ENCODE results near the gene GAREM1. TPM values are rescaled to one million over a fixed set of nuclear protein-coding genes. Genes with fewer than 3 reads are reported as not detected.

The GAREM1 gene
- total RNA-seq, 1 donor from 2014 or later, result 5.2 TPM

DNA sequence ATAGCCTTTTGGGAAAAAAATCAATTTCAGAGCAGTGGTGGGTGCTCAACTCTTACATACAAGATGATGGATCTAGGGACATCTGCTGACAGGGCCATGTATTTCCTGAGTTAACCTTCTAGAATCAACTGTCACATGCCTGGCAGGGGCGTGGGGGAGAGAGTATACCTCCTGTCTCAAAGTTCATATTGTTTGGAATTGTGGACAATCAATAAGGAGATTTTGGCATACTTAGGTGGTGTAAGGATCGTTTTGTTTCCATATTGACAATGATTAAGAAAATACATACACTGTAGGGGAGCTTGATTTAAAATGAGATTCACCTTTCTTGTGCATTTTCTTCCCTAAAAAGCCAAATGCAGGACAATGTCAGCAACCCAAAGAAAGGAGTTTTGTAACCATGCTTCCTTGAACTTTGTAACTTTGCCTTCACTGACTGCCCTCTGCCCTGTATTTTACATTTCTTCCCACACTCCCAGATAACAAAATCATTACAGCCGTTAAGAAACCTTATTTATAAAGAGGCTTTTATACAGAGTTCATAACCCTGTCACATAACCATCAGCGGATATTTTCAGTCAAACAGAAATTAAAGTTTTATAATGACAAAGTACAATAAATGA, 192.4 kb downstream of the GAREM1 start:
- Histone ChIP-seq H3K4me3 (ENCODE audit: low read length in 3 of 3) (no peak overlapping the region), H3K27me3 (ENCODE audit: control insufficient read depth in 3 of 3, insufficient read depth in 3 of 3, low read length in 3 of 3) (no peaks in the 10 kb centered on the region), H3K4me1 (ENCODE audit: control insufficient read depth in 3 of 3, insufficient read depth in 3 of 3, low read length in 3 of 3) (peaks cover 0 to 7% (median 6%) of the 10 kb centered on the region in 3 donors), H3K9ac (ENCODE audit: low read depth in 1 of 3, low read length in 3 of 3) (no peak overlapping the region), H3K36me3 (ENCODE audit: control insufficient read depth in 3 of 3, insufficient read depth in 3 of 3, low read length in 3 of 3) (no peaks in the 10 kb centered on the region), H3K27ac (ENCODE audit: low read depth, low read length) (no peak overlapping the region), H3K9me3 (ENCODE audit: control insufficient read depth in 3 of 3, low read length in 3 of 3) (no peaks in the 10 kb centered on the region)

DNA sequence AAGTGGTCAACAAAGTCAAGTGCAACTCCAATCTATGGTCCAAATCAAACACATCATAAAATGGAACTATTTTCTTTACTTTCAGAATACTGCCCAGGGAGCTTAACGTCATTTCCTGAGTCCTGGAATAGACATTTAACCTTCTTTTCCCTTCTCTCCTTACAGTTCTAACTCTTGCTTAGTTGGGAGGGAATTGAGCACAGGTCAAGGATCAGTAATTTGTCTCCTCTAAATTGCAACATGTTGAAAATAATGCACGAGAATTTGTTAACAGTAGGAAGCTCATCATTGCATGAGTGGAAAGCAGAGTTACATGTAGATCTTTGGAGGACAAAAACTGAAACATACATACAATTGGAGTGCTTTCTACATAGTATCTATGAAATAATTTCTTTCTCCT, 193.1 kb downstream of the GAREM1 start:
- H3K9me3 ChIP-seq (ENCODE audit: control insufficient read depth in 3 of 3, low read length in 3 of 3), result no peaks in the 10 kb centered on the region
- no peaks in the 10 kb centered on the region for H3K27me3 ChIP-seq (ENCODE audit: control insufficient read depth in 3 of 3, insufficient read depth in 3 of 3, low read length in 3 of 3)
- peaks cover 0 to 6% (median 3%) of the 10 kb centered on the region in 3 donors for H3K4me1 ChIP-seq (ENCODE audit: control insufficient read depth in 3 of 3, insufficient read depth in 3 of 3, low read length in 3 of 3)
- no peak overlapping the region for H3K9ac ChIP-seq (ENCODE audit: low read depth in 1 of 3, low read length in 3 of 3)
- H3K36me3 ChIP-seq (ENCODE audit: control insufficient read depth in 3 of 3, insufficient read depth in 3 of 3, low read length in 3 of 3), result no peaks in the 10 kb centered on the region
- H3K4me3 ChIP-seq (ENCODE audit: low read length in 3 of 3), result no peak overlapping the region
- H3K27ac ChIP-seq (ENCODE audit: low read depth, low read length), result no peak overlapping the region

DNA sequence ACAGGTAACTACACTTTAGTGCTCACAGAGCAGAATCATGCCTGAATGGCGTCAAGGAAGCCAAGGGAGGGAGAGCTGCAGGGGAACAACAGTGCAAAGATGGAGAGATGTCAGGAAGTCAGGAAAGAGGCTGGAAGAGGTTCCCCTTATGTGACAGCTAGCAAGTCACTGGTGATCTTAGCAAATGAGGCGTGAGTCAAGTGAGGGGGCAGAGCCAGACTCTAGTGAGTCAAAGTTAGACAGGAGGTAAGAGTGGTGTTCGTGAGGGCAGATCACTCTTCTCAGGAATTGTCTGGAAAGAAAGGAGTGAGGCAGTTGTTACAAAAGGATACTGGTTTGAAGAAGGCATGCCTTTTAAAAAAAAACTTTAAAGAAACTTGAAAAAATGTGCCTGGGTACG, 193.8 kb downstream of the GAREM1 start:
- Histone ChIP-seq H3K27ac (ENCODE audit: low read depth, low read length) (no peak overlapping the region), H3K9me3 (ENCODE audit: control insufficient read depth in 3 of 3, low read length in 3 of 3) (no peaks in the 10 kb centered on the region), H3K4me1 (ENCODE audit: control insufficient read depth in 3 of 3, insufficient read depth in 3 of 3, low read length in 3 of 3) (peaks cover 0 to 6% (median 0%) of the 10 kb centered on the region in 3 donors), H3K27me3 (ENCODE audit: control insufficient read depth in 3 of 3, insufficient read depth in 3 of 3, low read length in 3 of 3) (no peaks in the 10 kb centered on the region), H3K36me3 (ENCODE audit: control insufficient read depth in 3 of 3, insufficient read depth in 3 of 3, low read length in 3 of 3) (no peaks in the 10 kb centered on the region), H3K4me3 (ENCODE audit: low read length in 3 of 3) (no peak overlapping the region), H3K9ac (ENCODE audit: low read depth in 1 of 3, low read length in 3 of 3) (no peak overlapping the region)

DNA sequence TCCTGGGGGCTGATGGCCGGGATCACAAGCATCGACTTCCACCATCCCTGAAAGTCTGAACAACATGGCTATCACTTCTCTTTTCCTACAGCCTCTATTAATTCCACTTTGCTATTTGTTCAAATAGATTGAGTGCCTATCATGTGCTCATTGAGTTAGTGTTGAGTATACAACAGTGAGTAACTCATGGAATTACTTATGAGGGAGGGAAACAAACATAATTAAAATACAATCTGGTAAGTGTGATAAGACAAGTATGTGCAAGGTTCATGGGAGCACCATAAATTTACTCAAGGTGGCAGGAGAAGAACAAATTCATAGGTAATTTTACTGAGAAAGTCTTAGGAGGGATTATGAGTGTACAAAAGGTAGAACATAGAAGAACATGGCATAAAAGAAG, 194.4 kb downstream of the GAREM1 start:
- Histone ChIP-seq H3K27ac (ENCODE audit: low read depth, low read length) (no peak overlapping the region), H3K4me1 (ENCODE audit: control insufficient read depth in 3 of 3, insufficient read depth in 3 of 3, low read length in 3 of 3) (peaks cover 0 to 6% (median 0%) of the 10 kb centered on the region in 3 donors), H3K9ac (ENCODE audit: low read depth in 1 of 3, low read length in 3 of 3) (no peak overlapping the region), H3K4me3 (ENCODE audit: low read length in 3 of 3) (no peak overlapping the region), H3K36me3 (ENCODE audit: control insufficient read depth in 3 of 3, insufficient read depth in 3 of 3, low read length in 3 of 3) (no peaks in the 10 kb centered on the region), H3K27me3 (ENCODE audit: control insufficient read depth in 3 of 3, insufficient read depth in 3 of 3, low read length in 3 of 3) (no peaks in the 10 kb centered on the region), H3K9me3 (ENCODE audit: control insufficient read depth in 3 of 3, low read length in 3 of 3) (no peaks in the 10 kb centered on the region)

DNA sequence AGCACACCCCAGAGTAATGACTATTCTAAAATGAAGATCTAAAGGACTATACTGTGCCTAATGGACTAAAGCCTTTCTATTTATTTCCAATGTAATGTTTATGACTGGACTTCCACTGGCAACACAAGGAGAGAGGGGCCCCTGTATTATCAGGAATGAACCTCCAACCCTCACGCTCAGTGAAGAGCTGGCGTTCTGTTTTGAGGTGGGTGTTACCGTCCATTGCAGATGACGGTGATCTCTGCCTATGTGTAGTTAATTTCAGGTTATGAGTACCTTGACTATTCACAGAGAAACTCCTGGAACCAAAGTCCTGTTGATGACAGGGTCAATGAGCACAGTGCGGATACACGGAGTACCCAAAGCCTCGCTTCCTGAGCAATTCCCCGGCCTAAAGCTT, 195.5 kb downstream of the GAREM1 start:
- no peak overlapping the region for H3K27ac ChIP-seq (ENCODE audit: low read depth, low read length)
- H3K36me3 ChIP-seq (ENCODE audit: control insufficient read depth in 3 of 3, insufficient read depth in 3 of 3, low read length in 3 of 3), result peaks cover 0 to 2% (median 1%) of the 10 kb centered on the region in 3 donors
- H3K27me3 ChIP-seq (ENCODE audit: control insufficient read depth in 3 of 3, insufficient read depth in 3 of 3, low read length in 3 of 3), result no peaks in the 10 kb centered on the region
- H3K9me3 ChIP-seq (ENCODE audit: control insufficient read depth in 3 of 3, low read length in 3 of 3), result no peaks in the 10 kb centered on the region
- no peak overlapping the region for H3K9ac ChIP-seq (ENCODE audit: low read depth in 1 of 3, low read length in 3 of 3)
- peaks cover 0 to 4% (median 0%) of the 10 kb centered on the region in 3 donors for H3K4me1 ChIP-seq (ENCODE audit: control insufficient read depth in 3 of 3, insufficient read depth in 3 of 3, low read length in 3 of 3)
- no peak overlapping the region for H3K4me3 ChIP-seq (ENCODE audit: low read length in 3 of 3)

DNA sequence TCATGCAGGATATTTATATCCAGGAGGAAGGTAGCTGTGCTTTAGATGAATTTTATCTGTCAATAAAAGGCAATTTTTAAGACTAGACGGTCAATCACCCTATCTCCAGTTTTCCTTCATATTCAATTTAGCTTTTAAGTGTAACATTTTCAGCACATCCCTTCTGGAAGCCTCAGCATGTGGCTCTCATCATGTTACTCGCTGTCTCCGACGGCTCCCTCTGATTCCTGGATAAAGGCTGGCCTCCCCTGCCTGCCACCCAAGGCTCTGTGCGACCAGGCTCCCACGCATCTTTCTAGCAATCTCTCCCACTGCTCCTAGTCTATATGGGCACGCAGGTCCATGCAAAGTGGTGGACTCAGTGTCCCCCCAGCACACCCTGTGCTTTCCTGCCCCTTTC, 196.4 kb downstream of the GAREM1 start:
- Histone ChIP-seq H3K27ac (ENCODE audit: low read depth, low read length) (no peak overlapping the region), H3K27me3 (ENCODE audit: control insufficient read depth in 3 of 3, insufficient read depth in 3 of 3, low read length in 3 of 3) (no peaks in the 10 kb centered on the region), H3K36me3 (ENCODE audit: control insufficient read depth in 3 of 3, insufficient read depth in 3 of 3, low read length in 3 of 3) (peaks cover 4 to 7% (median 5%) of the 10 kb centered on the region in 3 donors), H3K9me3 (ENCODE audit: control insufficient read depth in 3 of 3, low read length in 3 of 3) (no peaks in the 10 kb centered on the region), H3K9ac (ENCODE audit: low read depth in 1 of 3, low read length in 3 of 3) (no peak overlapping the region), H3K4me3 (ENCODE audit: low read length in 3 of 3) (no peak overlapping the region), H3K4me1 (ENCODE audit: control insufficient read depth in 3 of 3, insufficient read depth in 3 of 3, low read length in 3 of 3) (peaks cover 0 to 4% (median 0%) of the 10 kb centered on the region in 3 donors)

DNA sequence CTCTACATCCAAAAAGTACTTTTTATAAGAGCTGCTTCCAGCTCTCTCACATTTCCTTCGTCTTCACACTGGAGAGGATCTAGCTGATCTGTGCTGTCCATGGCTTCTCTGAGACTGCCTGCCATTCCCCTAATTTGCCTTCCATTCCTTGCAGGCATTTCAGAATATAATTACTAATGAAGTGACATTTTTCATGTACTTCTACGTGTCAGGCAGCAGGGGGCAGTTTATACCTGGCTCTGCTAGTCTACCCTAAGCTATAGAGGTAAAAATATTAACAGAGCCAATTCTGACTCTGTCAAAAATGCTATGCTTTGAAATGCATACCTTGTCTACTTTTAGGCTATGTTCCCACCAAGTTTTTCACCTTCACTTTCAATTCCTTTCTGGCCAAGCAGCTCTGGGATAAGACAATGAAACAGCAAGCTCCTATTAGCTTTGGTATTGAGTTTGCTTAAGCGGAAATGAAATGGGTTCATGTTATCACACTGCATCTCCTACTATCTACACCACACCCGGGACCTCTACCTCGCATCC, 198.9 kb downstream of the GAREM1 start:
- H3K9me3 ChIP-seq (ENCODE audit: control insufficient read depth in 3 of 3, low read length in 3 of 3), result no peaks in the 10 kb centered on the region
- peaks cover 10 to 22% (median 13%) of the 10 kb centered on the region in 3 donors for H3K36me3 ChIP-seq (ENCODE audit: control insufficient read depth in 3 of 3, insufficient read depth in 3 of 3, low read length in 3 of 3)
- no peak overlapping the region for H3K27ac ChIP-seq (ENCODE audit: low read depth, low read length)
- H3K27me3 ChIP-seq (ENCODE audit: control insufficient read depth in 3 of 3, insufficient read depth in 3 of 3, low read length in 3 of 3), result no peaks in the 10 kb centered on the region
- H3K4me3 ChIP-seq (ENCODE audit: low read length in 3 of 3), result no peak overlapping the region
- no peaks in the 10 kb centered on the region for H3K4me1 ChIP-seq (ENCODE audit: control insufficient read depth in 3 of 3, insufficient read depth in 3 of 3, low read length in 3 of 3)
- H3K9ac ChIP-seq (ENCODE audit: low read depth in 1 of 3, low read length in 3 of 3), result no peak overlapping the region

DNA sequence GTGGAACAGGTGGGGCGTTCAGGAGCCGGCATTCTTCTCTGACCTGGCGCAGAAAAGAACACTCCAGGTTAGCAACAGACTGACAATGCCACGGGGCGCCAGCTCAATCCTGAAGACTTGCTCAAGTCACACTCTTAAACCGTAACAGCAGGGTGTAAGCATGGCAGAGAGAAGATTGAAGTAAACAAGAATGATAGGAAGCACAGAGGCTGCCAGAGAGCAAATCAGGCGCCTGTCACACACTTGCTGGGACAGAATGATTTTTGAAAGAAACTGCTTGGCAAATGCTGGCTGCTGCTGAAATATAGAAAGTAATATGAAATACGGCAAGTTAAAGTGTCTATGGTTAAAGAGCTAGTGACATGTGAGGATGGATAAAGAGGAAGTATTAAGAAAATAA, 200.3 kb downstream of the GAREM1 start:
- Histone ChIP-seq H3K4me3 (ENCODE audit: low read length in 3 of 3) (no peak overlapping the region), H3K27me3 (ENCODE audit: control insufficient read depth in 3 of 3, insufficient read depth in 3 of 3, low read length in 3 of 3) (no peaks in the 10 kb centered on the region), H3K27ac (ENCODE audit: low read depth, low read length) (no peak overlapping the region), H3K4me1 (ENCODE audit: control insufficient read depth in 3 of 3, insufficient read depth in 3 of 3, low read length in 3 of 3) (no peaks in the 10 kb centered on the region), H3K9me3 (ENCODE audit: control insufficient read depth in 3 of 3, low read length in 3 of 3) (no peaks in the 10 kb centered on the region), H3K9ac (ENCODE audit: low read depth in 1 of 3, low read length in 3 of 3) (no peak overlapping the region), H3K36me3 (ENCODE audit: control insufficient read depth in 3 of 3, insufficient read depth in 3 of 3, low read length in 3 of 3) (peaks cover 10 to 24% (median 13%) of the 10 kb centered on the region in 3 donors)

DNA sequence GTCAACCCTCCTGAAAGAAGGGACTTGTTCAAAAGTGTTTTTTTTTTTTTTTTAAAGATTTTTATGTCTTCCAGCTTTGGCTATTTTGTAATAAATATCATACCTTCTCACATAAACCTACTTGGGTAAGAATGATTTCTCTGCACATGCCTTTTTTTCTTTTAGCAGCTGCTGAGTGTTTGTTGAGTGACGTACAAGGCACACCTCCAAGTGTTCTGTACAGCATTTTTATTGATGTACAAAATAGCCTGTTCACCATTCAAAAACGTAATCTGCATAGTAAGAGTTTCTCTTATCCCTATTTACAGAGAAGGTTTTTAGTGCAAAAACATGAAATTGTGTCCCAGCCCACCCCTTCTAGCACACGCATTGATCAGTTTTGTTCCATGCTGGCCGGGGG, 203.2 kb downstream of the GAREM1 start:
- Histone ChIP-seq H3K9ac (ENCODE audit: low read depth in 1 of 3, low read length in 3 of 3) (no peak overlapping the region), H3K4me3 (ENCODE audit: low read length in 3 of 3) (no peak overlapping the region), H3K4me1 (ENCODE audit: control insufficient read depth in 3 of 3, insufficient read depth in 3 of 3, low read length in 3 of 3) (no peaks in the 10 kb centered on the region), H3K27me3 (ENCODE audit: control insufficient read depth in 3 of 3, insufficient read depth in 3 of 3, low read length in 3 of 3) (no peaks in the 10 kb centered on the region), H3K36me3 (ENCODE audit: control insufficient read depth in 3 of 3, insufficient read depth in 3 of 3, low read length in 3 of 3) (peaks cover 10 to 24% (median 13%) of the 10 kb centered on the region in 3 donors), H3K27ac (ENCODE audit: low read depth, low read length) (no peak overlapping the region), H3K9me3 (ENCODE audit: control insufficient read depth in 3 of 3, low read length in 3 of 3) (no peaks in the 10 kb centered on the region)

DNA sequence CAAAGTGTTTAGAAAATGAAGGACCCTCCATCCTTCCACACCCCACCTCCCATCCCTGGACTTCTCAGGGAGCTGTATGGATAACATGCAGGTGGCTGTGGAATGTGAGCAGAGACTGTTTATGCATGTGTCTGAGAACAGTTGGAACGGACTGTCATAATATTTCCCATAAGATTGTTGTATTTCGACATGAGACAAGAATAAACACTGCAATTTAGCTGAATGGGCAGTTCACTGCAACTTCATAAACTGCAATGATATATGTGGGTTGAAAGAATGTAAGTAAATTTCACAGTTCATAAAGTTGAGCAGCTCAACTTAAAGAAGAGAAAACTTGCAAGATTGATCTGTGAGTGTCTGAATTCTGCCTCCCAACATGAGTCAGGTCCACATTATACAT, 206.3 kb downstream of the GAREM1 start:
- H3K9me3 ChIP-seq (ENCODE audit: control insufficient read depth in 3 of 3, low read length in 3 of 3), result no peaks in the 10 kb centered on the region

More for the DNA sequence above, 206.3 kb downstream of the GAREM1 start:
- Histone ChIP-seq H3K4me1 (ENCODE audit: control insufficient read depth in 3 of 3, insufficient read depth in 3 of 3, low read length in 3 of 3) (no peaks in the 10 kb centered on the region), H3K27me3 (ENCODE audit: control insufficient read depth in 3 of 3, insufficient read depth in 3 of 3, low read length in 3 of 3) (no peaks in the 10 kb centered on the region), H3K9ac (ENCODE audit: low read depth in 1 of 3, low read length in 3 of 3) (no peak overlapping the region), H3K36me3 (ENCODE audit: control insufficient read depth in 3 of 3, insufficient read depth in 3 of 3, low read length in 3 of 3) (peaks cover 5 to 20% (median 6%) of the 10 kb centered on the region in 3 donors), H3K27ac (ENCODE audit: low read depth, low read length) (no peak overlapping the region), H3K4me3 (ENCODE audit: low read length in 3 of 3) (no peak overlapping the region)
